ENCODE data around the gene KLHL22.

DNA sequence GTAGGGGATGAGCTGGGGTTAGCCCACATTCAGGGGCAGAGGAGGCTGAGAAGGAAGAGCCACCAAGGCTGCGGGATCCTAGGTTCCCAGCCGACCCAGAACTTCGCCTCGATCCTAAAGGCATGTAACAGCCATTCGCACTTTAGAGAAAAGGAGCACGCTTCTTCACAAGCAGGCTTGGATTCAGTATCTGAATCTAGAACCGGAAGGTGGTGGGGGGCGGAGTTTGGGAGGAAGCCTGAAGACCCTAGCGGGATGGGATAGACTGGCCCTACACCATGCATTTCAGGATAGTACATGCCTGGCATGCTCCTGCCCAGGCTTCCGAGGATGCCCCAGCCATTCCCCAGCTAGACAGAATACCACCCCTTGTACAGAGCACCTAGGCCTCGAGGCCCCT, 62.4 kb downstream of the KLHL22 start:
- TF ChIP-seq, protein P1, sequence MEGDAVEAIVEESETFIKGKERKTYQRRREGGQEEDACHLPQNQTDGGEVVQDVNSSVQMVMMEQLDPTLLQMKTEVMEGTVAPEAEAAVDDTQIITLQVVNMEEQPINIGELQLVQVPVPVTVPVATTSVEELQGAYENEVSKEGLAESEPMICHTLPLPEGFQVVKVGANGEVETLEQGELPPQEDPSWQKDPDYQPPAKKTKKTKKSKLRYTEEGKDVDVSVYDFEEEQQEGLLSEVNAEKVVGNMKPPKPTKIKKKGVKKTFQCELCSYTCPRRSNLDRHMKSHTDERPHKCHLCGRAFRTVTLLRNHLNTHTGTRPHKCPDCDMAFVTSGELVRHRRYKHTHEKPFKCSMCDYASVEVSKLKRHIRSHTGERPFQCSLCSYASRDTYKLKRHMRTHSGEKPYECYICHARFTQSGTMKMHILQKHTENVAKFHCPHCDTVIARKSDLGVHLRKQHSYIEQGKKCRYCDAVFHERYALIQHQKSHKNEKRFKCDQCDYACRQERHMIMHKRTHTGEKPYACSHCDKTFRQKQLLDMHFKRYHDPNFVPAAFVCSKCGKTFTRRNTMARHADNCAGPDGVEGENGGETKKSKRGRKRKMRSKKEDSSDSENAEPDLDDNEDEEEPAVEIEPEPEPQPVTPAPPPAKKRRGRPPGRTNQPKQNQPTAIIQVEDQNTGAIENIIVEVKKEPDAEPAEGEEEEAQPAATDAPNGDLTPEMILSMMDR (IDR thresholded peaks at IDR 0.05; ENCODE audit: borderline replicate concordance, extremely low read depth, low read length, poor library complexity, severe bottlenecking), result no peak
- no peak for TF ChIP-seq EZH2 (IDR thresholded peaks at IDR 0.05; ENCODE audit: borderline replicate concordance, low read depth, low read length, severe bottlenecking)

Data from DND-41 (cell line).